Thyroid gland (tissue), 4 donors: Measurements from ENCODE around the gene ATRNL1.

Source experiments
- POLR2A ChIP-seq, 2 donors: fragments of 450-650 bp; IDR thresholded peaks; one replicate each; pipeline ENCODE4 v1.6.1; 2017; ENCODE audit warnings: antibody characterized with exemption in 2 of 2, mild to moderate bottlenecking in 2 of 2, moderate library complexity in 1 of 2
- TF ChIP-seq, protein P1 (sequence below), 6 experiments: fragments of 200-600 bp in 3 of 6; fragments of 450-650 bp in 3 of 6; sonication (generic) in 3 of 6; IDR thresholded peaks; one replicate each; pipeline ENCODE4 v1.5.1; 2016 to 2019; ENCODE audit warnings: antibody characterized with exemption in 6 of 6, mild to moderate bottlenecking in 2 of 6, inconsistent platforms in 1 of 6, moderate library complexity in 1 of 6

DNA sequence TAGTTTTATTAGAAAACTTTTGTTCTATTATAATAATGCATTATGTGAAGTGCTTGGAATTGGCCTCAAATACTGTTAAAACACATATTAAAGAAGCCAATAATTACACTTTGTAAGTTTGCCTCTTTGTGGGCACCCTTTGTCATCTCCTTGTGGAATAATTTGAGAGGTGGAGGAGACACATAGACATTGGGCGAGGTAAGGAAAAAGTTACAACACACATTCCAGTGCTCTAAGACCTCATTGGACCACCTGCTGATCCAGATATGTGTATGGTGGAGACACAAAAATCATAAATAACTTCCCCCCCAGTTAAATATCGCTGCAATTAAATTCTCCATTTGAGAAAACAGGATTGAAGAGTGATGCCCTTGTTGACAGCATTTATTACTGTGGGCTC lies 668.0 kb downstream of the ATRNL1 start:
- TF ChIP-seq, protein P1, sequence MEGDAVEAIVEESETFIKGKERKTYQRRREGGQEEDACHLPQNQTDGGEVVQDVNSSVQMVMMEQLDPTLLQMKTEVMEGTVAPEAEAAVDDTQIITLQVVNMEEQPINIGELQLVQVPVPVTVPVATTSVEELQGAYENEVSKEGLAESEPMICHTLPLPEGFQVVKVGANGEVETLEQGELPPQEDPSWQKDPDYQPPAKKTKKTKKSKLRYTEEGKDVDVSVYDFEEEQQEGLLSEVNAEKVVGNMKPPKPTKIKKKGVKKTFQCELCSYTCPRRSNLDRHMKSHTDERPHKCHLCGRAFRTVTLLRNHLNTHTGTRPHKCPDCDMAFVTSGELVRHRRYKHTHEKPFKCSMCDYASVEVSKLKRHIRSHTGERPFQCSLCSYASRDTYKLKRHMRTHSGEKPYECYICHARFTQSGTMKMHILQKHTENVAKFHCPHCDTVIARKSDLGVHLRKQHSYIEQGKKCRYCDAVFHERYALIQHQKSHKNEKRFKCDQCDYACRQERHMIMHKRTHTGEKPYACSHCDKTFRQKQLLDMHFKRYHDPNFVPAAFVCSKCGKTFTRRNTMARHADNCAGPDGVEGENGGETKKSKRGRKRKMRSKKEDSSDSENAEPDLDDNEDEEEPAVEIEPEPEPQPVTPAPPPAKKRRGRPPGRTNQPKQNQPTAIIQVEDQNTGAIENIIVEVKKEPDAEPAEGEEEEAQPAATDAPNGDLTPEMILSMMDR (IDR thresholded peaks at IDR 0.05), result no peak
- no peak for TF ChIP-seq POLR2A (IDR thresholded peaks at IDR 0.05)
